Effector memory CD8-positive, alpha-beta T cell (primary cell): Measurements from ENCODE around the gene FTO.

Source experiments
- ATAC-seq: fragments of 150-1000 bp; cut with Tn5 transposase; replicated peaks from 2 replicates; pipeline ENCODE4 v1.10.0; 2021; ENCODE audit warnings: mild to moderate bottlenecking, moderate library complexity
- DNase-seq, 3 experiments: peaks; one replicate each; pipeline ENCODE4 v3.0.0; 2021
- H3K27ac Mint-ChIP-seq, 2 donors: one replicate each; pipeline ENCODE4 v1.8.0; 2022; ENCODE audit warnings: mild to moderate bottlenecking in 2 of 2, mixed read lengths in 2 of 2, moderate library complexity in 2 of 2
- H3K27me3 Mint-ChIP-seq, 2 donors: one replicate each; pipeline ENCODE4 v1.8.0; 2022; ENCODE audit warnings: mixed read lengths in 2 of 2
- H3K36me3 Mint-ChIP-seq: one replicate; pipeline ENCODE4 v1.8.0; 2022; ENCODE audit warnings: mild to moderate bottlenecking, moderate library complexity, mixed read lengths; ENCODE audit not compliant: insufficient read depth
- H3K4me1 Mint-ChIP-seq, 2 donors: one replicate each; pipeline ENCODE4 v1.8.0; 2022; ENCODE audit warnings: low read depth in 2 of 2, mixed read lengths in 2 of 2
- H3K4me3 Mint-ChIP-seq, 2 donors: one replicate each; pipeline ENCODE4 v1.8.0; 2022; ENCODE audit warnings: mild to moderate bottlenecking in 2 of 2, mixed read lengths in 2 of 2, moderate library complexity in 2 of 2
- H3K9me3 Mint-ChIP-seq, 2 donors: one replicate each; pipeline ENCODE4 v1.8.0; 2022; ENCODE audit warnings: mixed read lengths in 2 of 2

The FTO gene

DNA sequence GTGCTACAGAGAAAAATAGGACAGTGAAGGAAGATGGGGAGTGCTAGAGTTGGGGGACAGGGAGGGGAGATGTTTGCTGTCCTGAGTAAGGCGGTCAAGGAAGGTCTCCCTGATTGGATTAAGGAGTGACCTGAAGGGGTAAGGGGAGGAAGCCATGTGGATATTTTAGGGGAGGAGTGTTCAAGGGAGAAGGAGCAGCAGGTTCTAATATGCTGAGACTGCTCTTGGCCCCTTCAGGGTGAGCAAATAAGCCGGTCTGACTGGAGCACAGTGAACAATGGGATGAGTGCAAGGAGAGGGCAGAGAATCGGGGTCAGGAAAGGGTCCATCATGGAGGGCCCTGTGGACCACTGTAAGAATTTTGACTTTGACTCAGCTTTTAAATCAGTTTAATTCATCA is 393.8 kb downstream of the FTO start:
- ATAC-seq (no peak), DNase-seq (no peak)
- H3K27ac Mint-ChIP-seq = no peak overlapping the region
- no peaks in the 10 kb centered on the region for H3K36me3 Mint-ChIP-seq
- no peaks in the 10 kb centered on the region for H3K9me3 Mint-ChIP-seq
- no peak overlapping the region for H3K4me3 Mint-ChIP-seq
- no peaks in the 10 kb centered on the region for H3K27me3 Mint-ChIP-seq
- H3K4me1 Mint-ChIP-seq = peaks cover 0 to 6% of the 10 kb centered on the region in 2 donors

DNA sequence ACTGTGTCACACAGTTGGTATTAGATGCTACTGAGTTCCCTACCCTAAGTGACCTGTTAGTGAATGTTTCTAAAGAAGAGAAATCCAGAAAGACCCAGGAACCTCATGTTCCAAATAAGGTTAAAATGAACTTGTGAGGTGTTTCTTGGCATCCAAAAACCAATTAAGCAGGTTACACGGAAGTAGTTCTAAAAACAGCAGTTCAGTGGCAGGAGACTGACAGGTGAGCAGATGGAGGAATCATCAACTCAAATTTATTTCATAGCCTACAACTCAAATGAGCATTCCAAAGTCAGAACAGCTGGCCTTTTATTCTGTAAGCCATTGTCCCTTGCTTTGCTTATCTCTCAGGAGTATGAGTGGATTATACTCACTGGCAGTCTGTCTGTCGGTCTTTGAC is 394.3 kb downstream of the FTO start:
- no peak overlapping the region for H3K27ac Mint-ChIP-seq
- no peak for ATAC-seq
- no peaks in the 10 kb centered on the region for H3K36me3 Mint-ChIP-seq
- no peak for DNase-seq
- H3K9me3 Mint-ChIP-seq = no peaks in the 10 kb centered on the region
- no peak overlapping the region for H3K4me3 Mint-ChIP-seq
- H3K4me1 Mint-ChIP-seq = peaks cover 0 to 6% of the 10 kb centered on the region in 2 donors
- no peaks in the 10 kb centered on the region for H3K27me3 Mint-ChIP-seq

DNA sequence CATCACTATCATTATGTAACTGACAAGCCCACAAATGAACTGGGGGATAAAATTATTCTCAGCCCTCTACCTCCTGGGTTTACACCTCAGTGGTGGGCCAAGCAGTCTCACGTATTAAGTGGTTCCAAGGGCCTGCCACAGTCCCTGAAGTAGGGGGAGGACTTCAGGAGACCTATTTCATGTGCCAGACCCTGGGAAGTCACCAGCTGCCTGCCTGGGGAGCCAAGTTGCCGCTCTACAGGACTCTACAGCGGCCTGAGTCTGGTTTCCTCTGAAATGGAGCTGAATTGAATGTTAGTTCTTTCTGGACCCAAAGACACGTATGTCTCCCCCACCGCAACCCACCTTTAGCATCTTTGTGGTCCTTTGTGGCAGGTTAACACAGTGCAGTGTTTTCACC is 395.7 kb downstream of the FTO start:
- H3K9me3 Mint-ChIP-seq = no peaks in the 10 kb centered on the region
- DNase-seq = no peak
- H3K27me3 Mint-ChIP-seq = no peaks in the 10 kb centered on the region
- no peaks in the 10 kb centered on the region for H3K36me3 Mint-ChIP-seq
- no peak for ATAC-seq
- no peak overlapping the region for H3K4me3 Mint-ChIP-seq
- H3K4me1 Mint-ChIP-seq = peaks cover 0 to 6% of the 10 kb centered on the region in 2 donors
- H3K27ac Mint-ChIP-seq = no peak overlapping the region

DNA sequence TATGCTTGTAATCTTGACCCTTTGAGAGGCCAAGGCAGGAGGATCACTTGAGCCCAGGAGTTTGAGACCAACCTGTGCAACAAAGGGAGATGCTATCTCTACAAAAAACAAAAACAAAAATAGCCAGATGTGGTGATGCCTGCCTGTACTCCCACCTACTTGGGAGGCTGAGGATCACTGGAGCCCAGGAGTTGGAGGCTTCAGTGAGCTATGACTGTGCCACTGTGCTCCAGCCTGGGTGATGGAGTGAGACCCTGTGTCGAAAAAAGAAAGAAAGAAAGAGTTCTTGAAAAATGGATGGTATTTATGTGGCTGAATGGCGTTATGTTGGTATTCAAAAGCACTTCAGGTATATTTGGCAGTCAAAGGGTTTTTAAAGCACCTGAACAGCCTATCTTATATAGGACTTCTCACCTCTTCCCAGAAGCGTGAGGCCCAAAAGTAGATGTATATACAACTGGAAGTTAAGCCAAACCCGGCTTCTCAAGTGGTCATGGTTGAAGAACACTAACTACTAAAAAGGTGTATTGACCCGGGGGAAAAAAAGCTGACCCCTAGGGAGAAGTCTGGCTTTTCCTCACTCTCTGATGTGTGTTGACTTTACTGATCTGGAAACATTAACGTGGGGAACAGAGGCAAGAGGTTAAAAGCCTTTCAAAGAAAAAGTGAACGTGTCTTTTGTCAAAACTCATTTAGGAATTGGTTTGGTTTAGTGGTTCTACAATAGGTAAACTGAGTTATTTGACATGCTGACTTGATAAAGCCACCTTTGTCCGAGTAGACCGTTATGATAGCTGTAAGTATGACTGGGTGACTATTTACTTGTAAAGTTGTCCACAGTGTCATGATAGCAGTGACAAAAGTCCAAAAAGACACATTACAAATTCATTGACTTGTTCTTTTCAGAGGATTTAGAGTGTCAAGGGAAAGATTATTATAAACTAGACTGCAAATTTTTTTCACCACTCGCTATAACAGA is 399.2 kb downstream of the FTO start:
- no peak overlapping the region for H3K4me3 Mint-ChIP-seq
- ATAC-seq (no peak), DNase-seq (no peak)
- H3K9me3 Mint-ChIP-seq = no peaks in the 10 kb centered on the region
- H3K27ac Mint-ChIP-seq = no peak overlapping the region
- no peaks in the 10 kb centered on the region for H3K36me3 Mint-ChIP-seq
- H3K27me3 Mint-ChIP-seq = no peaks in the 10 kb centered on the region
- H3K4me1 Mint-ChIP-seq = no peaks in the 10 kb centered on the region

DNA sequence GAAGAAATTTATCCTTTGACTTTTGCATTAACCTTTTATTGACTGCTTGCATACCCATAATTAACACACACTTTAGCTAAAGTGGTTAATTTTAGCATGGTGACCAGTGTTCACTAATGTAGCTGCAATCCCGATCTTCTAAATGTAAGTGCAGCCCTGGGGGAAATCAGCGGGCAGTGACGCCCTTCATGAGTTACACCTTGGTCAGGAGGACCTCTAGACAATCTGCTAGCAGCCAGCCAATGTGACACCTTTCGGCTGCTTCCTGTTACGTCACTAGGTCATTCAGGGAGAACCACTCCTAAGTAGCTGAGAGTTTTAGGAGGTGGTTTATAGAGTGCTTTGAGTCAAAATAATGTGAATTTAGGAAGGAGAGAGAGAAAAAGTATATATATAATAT is 402.1 kb downstream of the FTO start:
- Mint-ChIP-seq H3K36me3 (peaks cover under 1% of the 10 kb centered on the region), H3K4me3 (no peak overlapping the region), H3K27me3 (no peaks in the 10 kb centered on the region), H3K4me1 (no peaks in the 10 kb centered on the region), H3K27ac (no peak overlapping the region), H3K9me3 (no peaks in the 10 kb centered on the region)
- ATAC-seq = no peak
- no peak for DNase-seq

DNA sequence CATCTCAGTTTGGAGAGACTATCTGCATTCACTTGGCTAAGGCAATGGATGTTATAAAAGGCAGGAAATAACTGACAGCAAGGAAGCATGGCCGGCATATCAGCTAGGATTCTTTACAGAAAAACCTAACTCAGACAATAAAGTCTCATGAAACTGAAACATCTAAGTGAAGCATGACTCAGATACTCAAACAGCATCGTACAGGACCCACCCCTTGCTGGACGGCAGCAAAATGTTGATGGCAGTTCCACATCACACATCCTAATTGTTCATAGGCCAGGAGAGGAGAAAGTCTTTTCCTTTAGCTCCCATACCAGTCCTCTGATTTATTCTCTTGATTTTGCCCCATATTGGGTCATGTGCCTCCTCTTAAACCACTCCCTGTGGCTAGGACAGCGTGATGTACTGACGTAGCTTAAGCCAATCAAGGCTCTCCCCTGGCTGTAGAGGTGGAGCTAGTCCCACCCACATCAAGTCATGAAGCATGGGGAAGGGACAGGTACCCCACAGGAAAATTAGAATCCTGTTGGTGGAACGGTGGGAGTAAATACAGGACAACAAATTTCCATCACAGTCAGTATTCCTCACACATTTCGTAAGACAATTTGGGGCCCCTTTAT is 403.7 kb downstream of the FTO start:
- Mint-ChIP-seq H3K9me3 (no peaks in the 10 kb centered on the region), H3K27me3 (no peaks in the 10 kb centered on the region), H3K36me3 (peaks cover 13% of the 10 kb centered on the region), H3K4me3 (no peak overlapping the region), H3K4me1 (no peaks in the 10 kb centered on the region), H3K27ac (no peak overlapping the region)
- no peak for DNase-seq
- ATAC-seq = no peak

DNA sequence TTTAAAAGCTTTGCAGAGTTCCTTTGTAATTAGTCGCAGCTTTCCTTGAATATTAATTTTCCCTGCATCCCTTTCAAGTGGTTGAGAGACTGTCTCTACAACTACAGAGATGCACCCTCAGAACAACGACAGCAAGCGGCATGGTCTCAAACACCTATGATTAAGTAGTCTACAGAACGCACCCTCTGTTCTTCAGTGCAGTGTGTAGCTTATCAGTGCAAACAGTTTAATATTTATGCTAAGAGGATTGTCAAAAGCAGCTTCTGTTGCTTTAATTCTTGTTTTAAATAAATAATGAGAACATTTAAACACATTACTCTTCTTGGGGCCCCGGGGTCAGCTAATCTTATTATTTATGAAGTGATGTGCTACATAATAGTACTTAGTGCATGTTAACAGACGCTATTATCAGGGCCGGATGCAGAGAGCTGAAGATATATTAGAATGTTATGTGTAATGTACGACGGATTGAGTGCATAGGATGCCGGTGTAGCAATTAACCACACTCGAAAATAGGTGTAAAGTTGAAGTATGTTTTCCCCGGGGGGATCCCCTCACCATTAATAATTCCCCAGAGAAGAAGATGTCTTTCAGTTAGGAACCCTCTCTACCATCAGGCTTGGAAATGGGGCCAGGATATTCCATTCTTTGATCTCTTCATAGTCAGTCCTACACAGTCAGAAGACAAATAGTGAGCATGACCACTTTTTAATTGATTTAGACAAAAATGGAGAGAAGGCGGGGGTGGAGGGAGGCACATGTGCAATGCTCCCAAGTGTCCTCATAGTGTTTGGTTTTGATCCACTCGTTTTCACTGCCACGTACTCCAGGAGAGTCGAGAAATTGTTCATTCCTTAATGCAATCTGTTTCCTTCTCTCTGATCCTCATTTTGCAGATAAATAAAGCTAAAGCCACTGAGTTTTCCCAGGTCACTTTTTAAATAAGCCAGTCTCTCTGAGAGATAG is 406.3 kb downstream of the FTO start:
- ATAC-seq = no peak
- Mint-ChIP-seq H3K27me3 (no peaks in the 10 kb centered on the region), H3K4me3 (no peak overlapping the region), H3K36me3 (peaks cover 24% of the 10 kb centered on the region), H3K4me1 (peaks cover 0 to 5% of the 10 kb centered on the region in 2 donors), H3K27ac (no peak overlapping the region), H3K9me3 (no peaks in the 10 kb centered on the region)
- DNase-seq = no peak

DNA sequence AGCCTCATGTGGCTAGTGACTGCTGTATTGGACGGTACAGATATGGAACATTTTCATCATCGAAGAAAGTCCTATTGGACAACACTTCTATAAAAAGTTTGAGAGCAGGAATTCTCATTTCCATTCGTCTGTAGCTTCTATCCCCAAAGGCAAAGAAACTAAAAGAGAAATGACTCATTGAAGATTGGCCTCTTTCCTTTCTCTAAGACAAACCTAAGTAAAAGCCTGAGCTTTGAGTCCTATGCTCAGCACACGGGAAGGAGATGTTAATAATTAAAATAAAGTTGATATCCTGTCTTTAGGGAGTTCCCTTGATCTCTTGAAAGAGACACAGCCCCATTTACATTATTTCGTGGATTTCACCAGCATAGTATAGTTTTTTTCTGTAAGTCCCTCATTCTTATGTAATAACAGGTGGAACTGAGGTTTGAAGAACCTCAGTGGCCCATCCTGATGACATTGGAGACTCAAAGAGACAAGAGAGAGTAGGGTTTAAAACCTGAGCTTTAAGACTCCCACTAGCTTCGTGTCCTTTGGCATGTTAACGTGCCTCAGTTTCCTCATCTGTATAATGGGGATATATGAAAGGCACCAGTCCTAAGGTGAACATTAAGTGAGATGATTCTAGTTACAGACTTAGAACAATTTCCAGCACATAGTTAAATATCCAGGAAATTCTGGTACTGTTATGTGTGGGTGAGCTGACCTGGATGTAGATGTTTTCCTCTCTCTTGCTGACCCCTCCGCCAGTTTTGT is 408.7 kb downstream of the FTO start:
- Mint-ChIP-seq H3K4me3 (no peak overlapping the region), H3K27ac (no peak overlapping the region), H3K27me3 (no peaks in the 10 kb centered on the region), H3K36me3 (peaks cover 24% of the 10 kb centered on the region), H3K9me3 (no peaks in the 10 kb centered on the region), H3K4me1 (peaks cover 0 to 5% of the 10 kb centered on the region in 2 donors)
- ATAC-seq (no peak), DNase-seq (no peak)

DNA sequence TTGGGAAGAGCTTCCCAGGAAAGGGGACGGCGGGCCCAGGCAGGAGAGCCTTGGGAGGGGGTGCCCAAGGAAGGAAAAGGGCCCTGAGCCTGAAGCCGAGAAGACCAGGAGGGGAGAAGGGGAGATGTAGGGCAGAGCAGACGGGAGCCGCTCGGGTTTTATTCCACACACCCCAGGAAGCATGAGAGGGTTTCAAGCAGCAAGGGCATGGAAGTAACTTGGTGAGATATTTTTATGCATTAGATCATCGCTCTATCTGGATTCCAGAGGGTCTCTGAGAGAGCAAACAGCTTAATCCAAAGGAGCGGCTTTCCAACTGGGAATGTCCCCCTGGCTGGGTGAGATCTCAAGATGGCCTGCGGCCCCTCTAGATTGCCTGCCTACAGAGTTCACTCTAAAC is 411.6 kb downstream of the FTO start:
- H3K36me3 Mint-ChIP-seq = peaks cover 24% of the 10 kb centered on the region
- no peak overlapping the region for H3K4me3 Mint-ChIP-seq
- H3K4me1 Mint-ChIP-seq = peaks cover 0 to 5% of the 10 kb centered on the region in 2 donors
- H3K9me3 Mint-ChIP-seq = no peaks in the 10 kb centered on the region
- no peaks in the 10 kb centered on the region for H3K27me3 Mint-ChIP-seq
- H3K27ac Mint-ChIP-seq = peak overlapping the region in 1 of 2 donors; percentile 21
- ATAC-seq (no peak), DNase-seq (no peak)

DNA sequence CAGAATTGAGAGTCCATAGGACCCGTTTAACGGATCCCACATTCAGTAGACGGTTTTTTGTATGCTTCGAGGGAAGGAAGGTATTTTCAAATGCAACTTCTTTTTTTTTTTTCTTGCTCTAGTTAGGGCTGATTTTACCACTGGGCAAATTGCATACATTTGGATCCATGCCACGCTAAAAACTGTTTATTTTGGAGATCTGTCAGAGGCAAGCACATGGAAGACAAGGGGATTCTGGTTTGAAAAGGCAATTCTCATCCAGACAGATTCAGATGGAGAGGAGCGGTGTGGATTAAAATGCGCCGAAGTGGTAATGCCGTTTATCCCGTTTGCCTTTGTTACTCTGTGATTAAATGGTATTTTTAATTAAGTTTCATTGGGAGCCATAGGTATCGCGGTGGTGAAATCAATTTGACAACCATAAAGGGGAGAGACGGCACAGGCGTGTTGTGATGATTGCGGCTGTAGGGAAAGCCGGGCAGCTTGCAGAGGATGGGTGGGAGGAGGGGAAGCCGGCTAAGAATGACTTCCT is 412.2 kb downstream of the FTO start:
- ATAC-seq (no peak), DNase-seq (no peak)
- no peaks in the 10 kb centered on the region for H3K27me3 Mint-ChIP-seq
- no peaks in the 10 kb centered on the region for H3K9me3 Mint-ChIP-seq
- peak overlapping the region in 1 of 2 donors; percentile 21 for H3K27ac Mint-ChIP-seq
- H3K4me1 Mint-ChIP-seq = peaks cover 0 to 5% of the 10 kb centered on the region in 2 donors
- H3K4me3 Mint-ChIP-seq = no peak overlapping the region
- H3K36me3 Mint-ChIP-seq = peaks cover 22% of the 10 kb centered on the region

DNA sequence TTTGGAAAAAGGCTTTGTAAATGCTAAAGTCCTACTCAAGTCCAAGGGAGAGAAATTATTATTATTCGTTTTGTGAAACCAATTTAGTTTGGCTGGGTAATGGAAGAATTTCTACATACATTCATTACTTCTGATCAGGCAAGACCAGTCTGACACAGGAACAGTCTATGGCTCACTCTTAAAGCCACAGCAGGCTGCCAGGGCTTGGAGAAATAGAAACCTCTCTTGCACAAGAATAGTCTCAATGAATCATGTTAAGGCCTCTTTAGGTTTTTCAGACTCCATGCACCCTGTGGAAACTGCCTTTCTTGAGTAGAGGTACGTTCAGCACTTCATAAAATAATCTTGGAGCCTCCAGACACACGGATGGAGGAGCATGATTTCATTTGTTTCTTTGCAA is 414.9 kb downstream of the FTO start:
- no peak for DNase-seq
- Mint-ChIP-seq H3K4me1 (peaks cover 0 to 5% of the 10 kb centered on the region in 2 donors), H3K27me3 (no peaks in the 10 kb centered on the region), H3K36me3 (peaks cover 1% of the 10 kb centered on the region), H3K9me3 (no peaks in the 10 kb centered on the region), H3K4me3 (no peak overlapping the region), H3K27ac (no peak overlapping the region)
- no peak for ATAC-seq

DNA sequence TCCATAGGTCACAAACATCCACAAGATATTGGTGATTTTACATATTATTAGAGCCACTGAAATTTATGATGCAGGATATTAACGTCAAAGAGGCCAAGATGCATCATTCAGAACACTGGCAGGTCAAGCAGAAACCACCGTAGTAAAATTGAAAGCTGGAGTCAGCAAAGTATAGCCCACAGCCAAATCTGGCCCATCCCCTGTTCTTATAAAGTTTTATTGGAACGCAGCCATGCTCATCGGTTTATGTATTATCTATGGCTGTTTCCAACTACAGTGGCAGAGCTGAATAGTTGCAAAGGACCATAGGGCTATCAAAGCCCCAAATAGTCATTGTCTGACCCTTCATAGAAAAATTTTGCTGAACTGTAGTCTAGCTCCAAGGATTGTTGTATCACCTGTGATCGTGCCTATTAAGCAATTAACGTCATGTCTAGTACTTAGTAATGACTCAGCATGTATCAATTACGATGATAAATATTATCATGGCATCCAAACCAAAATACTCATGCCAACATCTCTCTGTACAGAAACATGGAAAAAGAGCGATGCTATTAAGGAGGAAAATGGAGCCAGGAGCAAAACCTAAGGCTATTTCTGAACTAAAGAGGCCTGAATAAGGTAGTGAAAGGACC is 417.0 kb downstream of the FTO start:
- no peak for DNase-seq
- no peaks in the 10 kb centered on the region for H3K36me3 Mint-ChIP-seq
- peaks cover 0 to 1% of the 10 kb centered on the region in 2 donors for H3K4me1 Mint-ChIP-seq
- ATAC-seq = no peak
- no peak overlapping the region for H3K27ac Mint-ChIP-seq
- no peak overlapping the region for H3K4me3 Mint-ChIP-seq
- no peaks in the 10 kb centered on the region for H3K9me3 Mint-ChIP-seq
- no peaks in the 10 kb centered on the region for H3K27me3 Mint-ChIP-seq
